Neuron (in vitro differentiated cells): ENCODE data around the gene SON.
"Not testable (repeated sequence)": the region's sequence is repeated elsewhere in the genome, so short reads cannot be mapped to it uniquely, and the experiment has no call there.

ENCODE experiments used
- H2AFZ ChIP-seq: one replicate; pipeline ENCODE4 v1.6.1; 2013; ENCODE audit warnings: low read depth, mild to moderate bottlenecking, inconsistent platforms, low read length, moderate library complexity
- H3K27me3 ChIP-seq: one replicate; pipeline ENCODE4 v1.6.1; 2013; ENCODE audit warnings: low read length; ENCODE audit not compliant: insufficient read depth
- H3K36me3 ChIP-seq: one replicate; pipeline ENCODE4 v1.6.1; 2013; ENCODE audit warnings: low read length; ENCODE audit not compliant: insufficient read depth
- H3K4me1 ChIP-seq: one replicate; pipeline ENCODE4 v1.6.1; 2013; ENCODE audit warnings: low read length; ENCODE audit not compliant: insufficient read depth
- H3K4me3 ChIP-seq: 2 replicates; pipeline ENCODE4 v1.5.1; 2013; ENCODE audit warnings: mild to moderate bottlenecking, low read length, moderate library complexity
- H3K9me3 ChIP-seq: one replicate; pipeline ENCODE4 v1.6.1; 2013; ENCODE audit warnings: low read length

The SON gene

GRCh38 chr21:33611006-33611744 lies 68.3 kb downstream of the SON start:
- Histone ChIP-seq H3K36me3 (peaks cover 53% of the 10 kb centered on the region), H3K27me3 (no peaks in the 10 kb centered on the region), H3K9me3 (no peaks in the 10 kb centered on the region), H3K4me1 (no peaks in the 10 kb centered on the region), H2AFZ (no peak overlapping the region), H3K4me3 (no peak overlapping the region)

- H2AFZ ChIP-seq = not testable (repeated sequence)
Measured at GRCh38 chr21:33617565-33617964, 74.7 kb downstream of the SON start.

GRCh38 chr21:33618407-33618806 lies 75.6 kb downstream of the SON start:
- peaks cover 7% of the 10 kb centered on the region for H3K4me1 ChIP-seq
- H3K9me3 ChIP-seq = no peaks in the 10 kb centered on the region
- H3K4me3 ChIP-seq = no peak overlapping the region
- H3K27me3 ChIP-seq = no peaks in the 10 kb centered on the region
- peaks cover 51% of the 10 kb centered on the region for H3K36me3 ChIP-seq
- no peak overlapping the region for H2AFZ ChIP-seq

More at GRCh38 chr21:33617565-33617964, 74.7 kb downstream of the SON start:
- H3K9me3 ChIP-seq, H3K4me3 ChIP-seq, H3K4me1 ChIP-seq, H3K27me3 ChIP-seq: not testable (repeated sequence)
- peaks cover 55% of the 10 kb centered on the region for H3K36me3 ChIP-seq

- H3K36me3 ChIP-seq = peaks cover 55% of the 10 kb centered on the region
- H2AFZ ChIP-seq = no peak overlapping the region
- H3K9me3 ChIP-seq = no peaks in the 10 kb centered on the region
- no peaks in the 10 kb centered on the region for H3K27me3 ChIP-seq
- peaks cover 7% of the 10 kb centered on the region for H3K4me1 ChIP-seq
- no peak overlapping the region for H3K4me3 ChIP-seq
Measured at GRCh38 chr21:33619726-33620125, 76.9 kb downstream of the SON start.

- Histone ChIP-seq H3K9me3 (no peaks in the 10 kb centered on the region), H3K4me1 (peaks cover 7% of the 10 kb centered on the region), H3K27me3 (no peaks in the 10 kb centered on the region), H3K36me3 (peaks cover 45% of the 10 kb centered on the region), H2AFZ (no peak overlapping the region), H3K4me3 (no peak overlapping the region)
Measured at GRCh38 chr21:33622253-33622652, 79.4 kb downstream of the SON start.

GRCh38 chr21:33626151-33626550 lies 83.3 kb downstream of the SON start:
- peaks cover 49% of the 10 kb centered on the region for H3K36me3 ChIP-seq
- H3K4me3 ChIP-seq, H3K4me1 ChIP-seq, H3K9me3 ChIP-seq, H2AFZ ChIP-seq, H3K27me3 ChIP-seq: not testable (repeated sequence)
